RWPE2 (cell line): ENCODE measurements around the gene TBC1D14.

Experiments
- ATAC-seq: fragments of 200-7000 bp; cut with Tn5 transposase; 3 replicates; pipeline ENCODE4 v1.9.1; 2021; ENCODE audit warnings: low read depth
- DNase-seq: peaks from one replicate; pipeline ENCODE4 v3.0.0-alpha.2; 2020; ENCODE audit warnings: low spot score
- H3K27ac ChIP-seq: fragments of 450-650 bp; 2 replicates; pipeline ENCODE4 v1.5.1; 2017; ENCODE audit warnings: mild to moderate bottlenecking; ENCODE audit not compliant: poor library complexity, severe bottlenecking
- H3K27me3 ChIP-seq: fragments of 250-450 bp; sonication (Bioruptor Pico); 2 replicates; pipeline ENCODE4 v1.5.1; 2021; ENCODE audit warnings: mild to moderate bottlenecking, moderate library complexity; ENCODE audit not compliant: insufficient read depth, poor library complexity, severe bottlenecking
- H3K36me3 ChIP-seq: fragments of 250-450 bp; sonication (Bioruptor Pico); 2 replicates; pipeline ENCODE4 v1.5.1; 2020; ENCODE audit warnings: low read depth, mild to moderate bottlenecking, moderate library complexity
- H3K4me1 ChIP-seq: fragments of 250-450 bp; sonication (Bioruptor Pico); 2 replicates; pipeline ENCODE4 v1.5.1; 2021; ENCODE audit warnings: mild to moderate bottlenecking, moderate library complexity; ENCODE audit not compliant: insufficient read depth, poor library complexity, severe bottlenecking
- H3K4me3 ChIP-seq: fragments of 250-450 bp; sonication (Bioruptor Pico); 2 replicates; pipeline ENCODE4 v1.5.1; 2021; ENCODE audit warnings: mild to moderate bottlenecking, moderate library complexity; ENCODE audit not compliant: severe bottlenecking
- H3K9me3 ChIP-seq: fragments of 250-450 bp; sonication (Bioruptor Pico); 2 replicates; pipeline ENCODE4 v1.5.1; 2021; ENCODE audit warnings: mild to moderate bottlenecking, moderate library complexity; ENCODE audit not compliant: severe bottlenecking
- TF ChIP-seq, protein P1 (sequence below): fragments of 450-650 bp; IDR thresholded peaks from one replicate; pipeline ENCODE4 v1.5.1; 2017; ENCODE audit warnings: mild to moderate bottlenecking, moderate library complexity; ENCODE audit not compliant: poor library complexity, severe bottlenecking

TBC1D14 gene

DNA sequence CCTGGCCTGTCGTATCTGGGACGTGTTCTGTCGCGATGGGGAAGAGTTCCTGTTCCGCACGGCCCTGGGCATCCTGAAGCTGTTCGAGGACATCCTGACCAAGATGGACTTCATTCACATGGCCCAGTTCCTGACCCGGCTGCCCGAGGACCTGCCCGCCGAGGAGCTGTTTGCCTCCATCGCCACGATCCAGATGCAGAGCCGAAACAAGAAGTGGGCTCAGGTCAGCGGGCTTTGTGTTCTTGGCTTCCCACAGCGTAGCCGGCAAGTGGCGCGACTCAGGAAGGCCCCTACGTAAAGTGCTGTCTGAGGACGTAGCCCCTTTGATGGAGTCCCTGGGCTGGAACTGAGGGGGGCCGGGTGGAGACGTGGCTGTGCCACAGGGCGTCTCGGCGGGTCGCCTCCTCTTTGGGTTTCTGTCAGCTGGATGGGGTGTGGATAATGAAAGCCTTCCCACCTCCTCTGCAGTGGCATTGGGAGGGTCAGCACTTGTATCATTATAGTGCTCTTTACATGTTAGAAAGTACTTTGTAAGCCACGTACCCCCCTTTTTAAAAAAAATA, 115.5 kb downstream of the TBC1D14 start:
- no peak for ATAC-seq
- no peak overlapping the region for H3K4me3 ChIP-seq
- no peaks in the 10 kb centered on the region for H3K27me3 ChIP-seq
- no peaks in the 10 kb centered on the region for H3K9me3 ChIP-seq
- H3K4me1 ChIP-seq: peaks cover 31% of the 10 kb centered on the region
- DNase-seq: no peak
- H3K27ac ChIP-seq: no peak overlapping the region
- TF ChIP-seq, protein P1, sequence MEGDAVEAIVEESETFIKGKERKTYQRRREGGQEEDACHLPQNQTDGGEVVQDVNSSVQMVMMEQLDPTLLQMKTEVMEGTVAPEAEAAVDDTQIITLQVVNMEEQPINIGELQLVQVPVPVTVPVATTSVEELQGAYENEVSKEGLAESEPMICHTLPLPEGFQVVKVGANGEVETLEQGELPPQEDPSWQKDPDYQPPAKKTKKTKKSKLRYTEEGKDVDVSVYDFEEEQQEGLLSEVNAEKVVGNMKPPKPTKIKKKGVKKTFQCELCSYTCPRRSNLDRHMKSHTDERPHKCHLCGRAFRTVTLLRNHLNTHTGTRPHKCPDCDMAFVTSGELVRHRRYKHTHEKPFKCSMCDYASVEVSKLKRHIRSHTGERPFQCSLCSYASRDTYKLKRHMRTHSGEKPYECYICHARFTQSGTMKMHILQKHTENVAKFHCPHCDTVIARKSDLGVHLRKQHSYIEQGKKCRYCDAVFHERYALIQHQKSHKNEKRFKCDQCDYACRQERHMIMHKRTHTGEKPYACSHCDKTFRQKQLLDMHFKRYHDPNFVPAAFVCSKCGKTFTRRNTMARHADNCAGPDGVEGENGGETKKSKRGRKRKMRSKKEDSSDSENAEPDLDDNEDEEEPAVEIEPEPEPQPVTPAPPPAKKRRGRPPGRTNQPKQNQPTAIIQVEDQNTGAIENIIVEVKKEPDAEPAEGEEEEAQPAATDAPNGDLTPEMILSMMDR: no peak
- peaks cover 67% of the 10 kb centered on the region for H3K36me3 ChIP-seq

DNA sequence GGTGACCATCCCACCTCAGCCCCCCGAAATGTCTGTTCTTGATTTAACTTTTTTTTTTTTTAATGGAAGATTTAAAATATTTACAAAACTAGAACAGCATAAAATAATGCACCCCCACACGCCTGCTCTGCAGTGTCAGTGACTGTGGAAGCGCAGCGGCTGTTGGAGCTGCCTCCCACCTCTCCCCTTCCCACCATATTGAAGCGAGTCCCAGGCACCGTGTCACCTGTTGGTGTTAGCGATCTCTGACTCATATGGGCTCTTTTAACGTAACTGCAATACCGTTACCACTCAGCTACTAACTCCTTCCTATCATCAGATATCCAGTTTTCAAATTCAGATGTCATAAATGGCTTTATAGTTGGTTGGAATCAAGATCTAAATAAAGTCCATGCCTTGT, 116.5 kb downstream of the TBC1D14 start:
- TF ChIP-seq, protein P1: no peak
- ATAC-seq (no peak), DNase-seq (no peak)
- Histone ChIP-seq H3K27me3 (no peaks in the 10 kb centered on the region), H3K36me3 (peaks cover 70% of the 10 kb centered on the region), H3K9me3 (no peaks in the 10 kb centered on the region), H3K4me3 (no peak overlapping the region), H3K4me1 (peaks cover 23% of the 10 kb centered on the region), H3K27ac (no peak overlapping the region)

DNA sequence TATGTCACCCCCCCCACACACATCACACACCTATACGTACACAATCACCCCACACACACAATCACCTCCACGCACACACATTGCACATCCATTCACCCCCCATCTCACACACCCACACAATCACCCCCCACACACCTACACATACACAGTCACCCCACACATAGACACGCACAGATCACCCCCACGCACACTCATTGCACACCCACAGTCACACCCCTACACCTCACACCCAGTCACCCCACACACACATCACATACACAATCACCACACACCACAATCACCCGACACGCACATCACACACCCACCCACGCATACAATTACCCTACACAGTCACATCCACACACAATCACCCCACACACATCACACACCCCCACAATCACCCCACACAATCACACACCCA, 117.7 kb downstream of the TBC1D14 start:
- Histone ChIP-seq H3K27ac (no peak overlapping the region), H3K4me3 (no peak overlapping the region), H3K27me3 (no peaks in the 10 kb centered on the region), H3K36me3 (peaks cover 69% of the 10 kb centered on the region), H3K9me3 (no peaks in the 10 kb centered on the region), H3K4me1 (peaks cover 11% of the 10 kb centered on the region)
- ATAC-seq (no peak), DNase-seq (no peak)
- TF ChIP-seq, protein P1: no peak

DNA sequence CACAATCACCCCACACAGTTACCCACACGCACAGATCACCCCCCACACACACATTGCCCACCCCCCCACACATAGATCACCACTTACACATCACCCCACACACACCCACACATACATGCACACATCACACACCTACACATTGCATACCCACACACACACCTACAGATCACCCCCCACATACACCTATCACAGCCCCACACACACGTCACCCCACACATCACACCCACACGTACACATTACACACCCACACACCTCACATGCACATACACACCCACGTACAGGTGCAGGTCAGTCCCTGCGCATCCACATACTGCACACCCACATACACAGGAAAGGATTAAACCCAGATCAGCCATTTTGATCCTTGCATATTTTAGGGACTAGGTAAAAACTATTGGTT, 118.3 kb downstream of the TBC1D14 start:
- H3K4me1 ChIP-seq: peaks cover 5% of the 10 kb centered on the region
- ATAC-seq: no peak

DNA sequence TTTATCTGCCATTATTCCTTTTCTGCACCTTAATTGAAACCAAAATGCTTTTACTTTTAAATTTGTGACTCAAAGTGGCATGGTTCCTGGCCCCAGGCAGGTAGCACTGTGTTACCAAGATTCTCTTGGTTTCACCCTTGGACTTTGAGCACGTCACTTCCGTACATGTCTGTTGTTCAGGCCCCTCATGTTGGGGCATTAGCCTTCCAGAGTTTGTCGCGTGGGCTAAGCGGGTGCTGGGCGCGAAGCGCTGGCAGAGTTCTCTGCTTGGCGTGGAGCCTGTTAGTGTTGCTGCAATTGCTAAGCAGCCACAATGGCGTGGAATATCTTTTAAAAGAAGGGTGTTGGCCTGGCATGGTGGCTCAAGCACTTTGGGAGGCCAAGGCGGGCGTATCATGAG, 119.6 kb downstream of the TBC1D14 start:
- H3K4me3 ChIP-seq: no peak overlapping the region
- H3K27me3 ChIP-seq: no peaks in the 10 kb centered on the region
- peaks cover 56% of the 10 kb centered on the region for H3K36me3 ChIP-seq
- no peak for ATAC-seq
- no peaks in the 10 kb centered on the region for H3K4me1 ChIP-seq
- no peak overlapping the region for H3K27ac ChIP-seq
- TF ChIP-seq, protein P1: no peak
- no peaks in the 10 kb centered on the region for H3K9me3 ChIP-seq
- no peak for DNase-seq

More for the DNA sequence above, 118.3 kb downstream of the TBC1D14 start:
- no peaks in the 10 kb centered on the region for H3K27me3 ChIP-seq
- H3K27ac ChIP-seq: no peak overlapping the region
- H3K36me3 ChIP-seq: peaks cover 68% of the 10 kb centered on the region
- no peak for DNase-seq
- TF ChIP-seq, protein P1: no peak
- no peaks in the 10 kb centered on the region for H3K9me3 ChIP-seq
- H3K4me3 ChIP-seq: no peak overlapping the region
